Left cardiac atrium (tissue), 4 donors: ENCODE results near the gene KITLG. TPM values are rescaled to one million over a fixed set of nuclear protein-coding genes. Genes with fewer than 3 reads are reported as not detected.

Experiments
- ATAC-seq, 2 donors: fragments of 200-7000 bp; cut with Tn5 transposase; one replicate each; pipeline ENCODE4 v1.9.1; 2020; ENCODE audit warnings: mild to moderate bottlenecking in 2 of 2, moderate library complexity in 2 of 2
- DNase-seq: peaks from one replicate; pipeline ENCODE4 v3.0.0-alpha.2; 2020
- intact Hi-C, 2 donors: fragments of 100-400 bp; cut with DNase I; formaldehyde crosslinking; loops; one replicate each; pipeline versions ENCODE4 v1.14.1 to v1.15.1; 2022 to 2023
- total RNA-seq, 2 donors: library from RNA; stranded (reverse); fragmentation: NEBNext Ultra II Directional; extraction: Animal tissue kit (Norgen Biotek cat#: 25700); gene quantifications; one replicate each; pipeline ENCODE4 v1.2.1, GENCODE V29; 2021
- donor health status: DM: no; HTN: yes; CAD: no.
- donor health status: DM: no; HTN: yes; CAD: no; lungs with severe emphysema.
- donor health status: DM: yes; HTN: yes; CAD: no.
- donor health status: Dilated cardiomyopathy.

Gene KITLG
- total RNA-seq, 2 donors from 2014 or later, result 12.0 to 16.7 TPM

GRCh38 chr12:88578276-88579160, 1.8 kb downstream of the KITLG start:
- intact Hi-C loops, result no loop called here
- no peak for DNase-seq
- no peak for ATAC-seq

GRCh38 chr12:88577537-88577936, 2.7 kb downstream of the KITLG start:
- DNase-seq, result no peak
- no peak for ATAC-seq
- intact Hi-C loops, result no loop called here

- no peak for ATAC-seq
- no peak for DNase-seq
- intact Hi-C loops, result no loop called here
Observed at GRCh38 chr12:88576866-88577265, 3.4 kb downstream of the KITLG start.

- intact Hi-C loops, result no loop called here
- ATAC-seq, result no peak
Observed at GRCh38 chr12:88575361-88575970, 4.8 kb downstream of the KITLG start.

GRCh38 chr12:88574278-88574677, 6.0 kb downstream of the KITLG start:
- ATAC-seq, result peak in 1 of 2 donors; percentile 60
- intact Hi-C loops, result no loop called here

More at GRCh38 chr12:88575361-88575970, 4.8 kb downstream of the KITLG start:
- no peak for DNase-seq

GRCh38 chr12:88573583-88573982, 6.7 kb downstream of the KITLG start:
- intact Hi-C loops, result no loop called here

More at GRCh38 chr12:88574278-88574677, 6.0 kb downstream of the KITLG start:
- DNase-seq, result no peak

GRCh38 chr12:88572781-88573549, 7.3 kb downstream of the KITLG start:
- ATAC-seq, result no peak
- intact Hi-C loops, result no loop called here
- no peak for DNase-seq

More at GRCh38 chr12:88573583-88573982, 6.7 kb downstream of the KITLG start:
- ATAC-seq (no peak), DNase-seq (no peak)

- ATAC-seq (no peak), DNase-seq (no peak)
- intact Hi-C loops, result no loop called here
Observed at GRCh38 chr12:88571543-88571942, 8.7 kb downstream of the KITLG start.

GRCh38 chr12:88570103-88570502, 10.2 kb downstream of the KITLG start:
- ATAC-seq (peak in 1 of 2 donors; percentile 59), DNase-seq (no peak)
- intact Hi-C loops, result no loop called here

GRCh38 chr12:88566430-88566829, 13.8 kb downstream of the KITLG start:
- intact Hi-C loops, result no loop called here
- ATAC-seq, result no peak
- no peak for DNase-seq

- no peak for ATAC-seq
- no peak for DNase-seq
- intact Hi-C loops, result no loop called here
Observed at GRCh38 chr12:88562846-88563582, 17.3 kb downstream of the KITLG start.

GRCh38 chr12:88562151-88562550, 18.1 kb downstream of the KITLG start:
- DNase-seq (no peak), ATAC-seq (no peak)
- intact Hi-C loops, result no loop called here

- intact Hi-C loops, result no loop called here
- no peak for DNase-seq
- no peak for ATAC-seq
Observed at GRCh38 chr12:88559772-88560171, 20.5 kb downstream of the KITLG start.

- DNase-seq (no peak), ATAC-seq (no peak)
- intact Hi-C loops, result no loop called here
Observed at GRCh38 chr12:88559199-88559598, 21.1 kb downstream of the KITLG start.

GRCh38 chr12:88558340-88558867, 21.9 kb downstream of the KITLG start:
- no peak for ATAC-seq
- intact Hi-C loops, result no loop called here

GRCh38 chr12:88556213-88556774, 24.0 kb downstream of the KITLG start:
- DNase-seq, result no peak
- no peak for ATAC-seq
- intact Hi-C loops, result no loop called here

More at GRCh38 chr12:88558340-88558867, 21.9 kb downstream of the KITLG start:
- DNase-seq, result no peak

GRCh38 chr12:88553941-88554658, 26.2 kb downstream of the KITLG start:
- DNase-seq (no peak), ATAC-seq (peak; percentile 44 to 48)
- intact Hi-C loops, result no loop called here

- intact Hi-C loops, result no loop called here
- DNase-seq (no peak), ATAC-seq (peak in 1 of 2 donors; percentile 40)
Observed at GRCh38 chr12:88552610-88553079, 27.6 kb downstream of the KITLG start.
